Astrocyte (in vitro differentiated cells and primary cell): ENCODE measurements around the gene DCC. TPM values are rescaled to one million over a fixed set of nuclear protein-coding genes. Genes with fewer than 3 reads are reported as not detected.

Source experiments
- DNase-seq: peaks from one replicate; pipeline ENCODE4 v3.0.0-alpha.2; 2010; ENCODE audit warnings: low read depth
- FAIRE-seq: peaks from 2 replicates; lab custom pipeline; 2011; peaks lifted over from hg19 to GRCh38; lab: Jason Lieb, UNC
- H2AFZ ChIP-seq: 2 replicates; pipeline ENCODE4 v1.6.0; 2012; ENCODE audit warnings: low read depth, low read length, inconsistent platforms
- H3K27ac ChIP-seq: 2 replicates; pipeline ENCODE4 v1.5.1; 2011; ENCODE audit warnings: low read depth, low read length, inconsistent platforms
- H3K27me3 ChIP-seq: 2 replicates; pipeline ENCODE4 v1.6.0; 2011; ENCODE audit warnings: low read length, inconsistent platforms; ENCODE audit not compliant: insufficient read depth
- H3K36me3 ChIP-seq: 2 replicates; pipeline ENCODE4 v1.5.1; 2011; ENCODE audit warnings: low read length, inconsistent platforms; ENCODE audit not compliant: insufficient read depth
- H3K4me1 ChIP-seq: 2 replicates; pipeline ENCODE4 v1.5.1; 2011; ENCODE audit warnings: low read length, inconsistent platforms; ENCODE audit not compliant: insufficient read depth
- H3K4me2 ChIP-seq: 2 replicates; pipeline ENCODE4 v1.6.0; 2012; ENCODE audit warnings: low read length, inconsistent platforms
- H3K4me3 ChIP-seq: 2 replicates; pipeline ENCODE4 v1.5.1; 2011; ENCODE audit warnings: low read depth, mild to moderate bottlenecking, low read length, inconsistent platforms; ENCODE audit not compliant: insufficient read depth
- H3K79me2 ChIP-seq: 2 replicates; pipeline ENCODE4 v1.6.0; 2012; ENCODE audit warnings: mild to moderate bottlenecking, low read length, inconsistent platforms; ENCODE audit not compliant: insufficient read depth
- H3K9ac ChIP-seq: 2 replicates; pipeline ENCODE4 v1.6.0; 2012; ENCODE audit warnings: mild to moderate bottlenecking, low read length, inconsistent platforms
- H3K9me3 ChIP-seq: 2 replicates; pipeline ENCODE4 v1.5.1; 2012; ENCODE audit warnings: low read depth, mild to moderate bottlenecking, low read length, inconsistent platforms; ENCODE audit not compliant: insufficient read depth
- H4K20me1 ChIP-seq: 2 replicates; pipeline ENCODE4 v1.6.0; 2012; ENCODE audit warnings: low read length, inconsistent platforms; ENCODE audit not compliant: insufficient read depth
- H3K27ac Mint-ChIP-seq: one replicate; pipeline ENCODE4 v1.8.0; 2021; ENCODE audit warnings: mild to moderate bottlenecking, mixed read lengths; ENCODE audit not compliant: unreplicated experiment
- H3K27me3 Mint-ChIP-seq: one replicate; pipeline ENCODE4 v1.8.0; 2021; ENCODE audit warnings: low read depth, mixed read lengths; ENCODE audit not compliant: unreplicated experiment
- H3K36me3 Mint-ChIP-seq: one replicate; pipeline ENCODE4 v1.8.0; 2021; ENCODE audit warnings: low read depth, mixed read lengths; ENCODE audit not compliant: unreplicated experiment
- H3K4me1 Mint-ChIP-seq: one replicate; pipeline ENCODE4 v1.8.0; 2021; ENCODE audit warnings: low read depth, mixed read lengths; ENCODE audit not compliant: unreplicated experiment
- H3K4me3 Mint-ChIP-seq: one replicate; pipeline ENCODE4 v1.8.0; 2021; ENCODE audit warnings: mild to moderate bottlenecking, moderate library complexity, mixed read lengths; ENCODE audit not compliant: unreplicated experiment
- H3K9me3 Mint-ChIP-seq: one replicate; pipeline ENCODE4 v1.8.0; 2021; ENCODE audit warnings: mild to moderate bottlenecking, mixed read lengths; ENCODE audit not compliant: unreplicated experiment
- CTCF ChIP-seq: IDR thresholded peaks from 2 replicates; pipeline ENCODE4 v1.5.1; 2011; ENCODE audit warnings: low read depth, mild to moderate bottlenecking, inconsistent platforms, low read length, moderate library complexity; ENCODE audit not compliant: insufficient read depth
- EZH2 ChIP-seq: IDR thresholded peaks from 2 replicates; pipeline ENCODE4 v1.6.1; 2012; ENCODE audit warnings: mild to moderate bottlenecking, low read length, inconsistent platforms; ENCODE audit not compliant: insufficient read depth
- total RNA-seq: library from RNA; stranded (reverse); gene quantifications from 2 replicates; pipeline ENCODE4 v1.2.1, GENCODE V29; 2021

Gene DCC
- total RNA-seq, 1 donor from 2014 or later = 2.6 TPM

GRCh38 chr18:52902188-52902587 lies 562.2 kb downstream of the DCC start:
- Mint-ChIP-seq H3K27ac (no peak overlapping the region), H3K9me3 (no peaks in the 10 kb centered on the region), H3K27me3 (no peaks in the 10 kb centered on the region), H3K36me3 (no peaks in the 10 kb centered on the region), H3K4me3 (no peak overlapping the region), H3K4me1 (no peaks in the 10 kb centered on the region)
- DNase-seq = no peak
- Histone ChIP-seq H3K9ac (no peak overlapping the region), H4K20me1 (no peaks in the 10 kb centered on the region), H3K4me1 (no peaks in the 10 kb centered on the region), H3K4me3 (no peak overlapping the region), H3K9me3 (no peaks in the 10 kb centered on the region), H3K79me2 (no peaks in the 10 kb centered on the region), H3K27me3 (no peaks in the 10 kb centered on the region), H2AFZ (no peak overlapping the region), H3K36me3 (no peaks in the 10 kb centered on the region), H3K4me2 (no peak overlapping the region), H3K27ac (no peak overlapping the region)
- no peak for FAIRE-seq
- TF ChIP-seq EZH2 (no peak), CTCF (no peak)

- Mint-ChIP-seq H3K9me3 (no peaks in the 10 kb centered on the region), H3K4me1 (no peaks in the 10 kb centered on the region), H3K36me3 (no peaks in the 10 kb centered on the region), H3K4me3 (no peak overlapping the region), H3K27ac (no peak overlapping the region), H3K27me3 (no peaks in the 10 kb centered on the region)
- Histone ChIP-seq H3K9me3 (no peaks in the 10 kb centered on the region), H3K27ac (no peak overlapping the region), H3K4me2 (no peak overlapping the region), H2AFZ (no peak overlapping the region), H3K27me3 (no peaks in the 10 kb centered on the region), H3K4me3 (no peak overlapping the region), H3K4me1 (no peaks in the 10 kb centered on the region), H3K36me3 (no peaks in the 10 kb centered on the region), H3K9ac (no peak overlapping the region), H4K20me1 (no peaks in the 10 kb centered on the region), H3K79me2 (no peaks in the 10 kb centered on the region)
- FAIRE-seq = no peak
- no peak for DNase-seq
- TF ChIP-seq CTCF (peak; percentile 35), EZH2 (no peak)
These were observed 563.9 kb downstream of the DCC start for GRCh38 chr18:52903857-52904256.

GRCh38 chr18:52907543-52908308 lies 567.7 kb downstream of the DCC start:
- Histone ChIP-seq H3K4me1 (no peaks in the 10 kb centered on the region), H3K79me2 (no peaks in the 10 kb centered on the region), H3K27ac (no peak overlapping the region), H3K4me2 (no peak overlapping the region), H4K20me1 (no peaks in the 10 kb centered on the region), H2AFZ (no peak overlapping the region), H3K36me3 (no peaks in the 10 kb centered on the region), H3K4me3 (no peak overlapping the region), H3K27me3 (no peaks in the 10 kb centered on the region), H3K9ac (no peak overlapping the region), H3K9me3 (no peaks in the 10 kb centered on the region)
- no peak for TF ChIP-seq EZH2
- no peak for TF ChIP-seq CTCF
- H3K9me3 Mint-ChIP-seq = no peaks in the 10 kb centered on the region
- H3K27me3 Mint-ChIP-seq = no peaks in the 10 kb centered on the region
- FAIRE-seq (no peak), DNase-seq (no peak)
- H3K4me3 Mint-ChIP-seq = no peak overlapping the region
- H3K27ac Mint-ChIP-seq = no peak overlapping the region
- no peaks in the 10 kb centered on the region for H3K4me1 Mint-ChIP-seq
- no peaks in the 10 kb centered on the region for H3K36me3 Mint-ChIP-seq
